ENCODE data around the gene CPNE7. TPM values are rescaled to one million over a fixed set of nuclear protein-coding genes. Genes with fewer than 3 reads are reported as not detected.

The CPNE7 gene
- total and polyA plus RNA-seq, 10 of the 15 experiments (the other 5 are each of a cell fraction or from before 2014, with no cell fraction given) = 0.29 to 46.9 (median 17.5) TPM

DNA sequence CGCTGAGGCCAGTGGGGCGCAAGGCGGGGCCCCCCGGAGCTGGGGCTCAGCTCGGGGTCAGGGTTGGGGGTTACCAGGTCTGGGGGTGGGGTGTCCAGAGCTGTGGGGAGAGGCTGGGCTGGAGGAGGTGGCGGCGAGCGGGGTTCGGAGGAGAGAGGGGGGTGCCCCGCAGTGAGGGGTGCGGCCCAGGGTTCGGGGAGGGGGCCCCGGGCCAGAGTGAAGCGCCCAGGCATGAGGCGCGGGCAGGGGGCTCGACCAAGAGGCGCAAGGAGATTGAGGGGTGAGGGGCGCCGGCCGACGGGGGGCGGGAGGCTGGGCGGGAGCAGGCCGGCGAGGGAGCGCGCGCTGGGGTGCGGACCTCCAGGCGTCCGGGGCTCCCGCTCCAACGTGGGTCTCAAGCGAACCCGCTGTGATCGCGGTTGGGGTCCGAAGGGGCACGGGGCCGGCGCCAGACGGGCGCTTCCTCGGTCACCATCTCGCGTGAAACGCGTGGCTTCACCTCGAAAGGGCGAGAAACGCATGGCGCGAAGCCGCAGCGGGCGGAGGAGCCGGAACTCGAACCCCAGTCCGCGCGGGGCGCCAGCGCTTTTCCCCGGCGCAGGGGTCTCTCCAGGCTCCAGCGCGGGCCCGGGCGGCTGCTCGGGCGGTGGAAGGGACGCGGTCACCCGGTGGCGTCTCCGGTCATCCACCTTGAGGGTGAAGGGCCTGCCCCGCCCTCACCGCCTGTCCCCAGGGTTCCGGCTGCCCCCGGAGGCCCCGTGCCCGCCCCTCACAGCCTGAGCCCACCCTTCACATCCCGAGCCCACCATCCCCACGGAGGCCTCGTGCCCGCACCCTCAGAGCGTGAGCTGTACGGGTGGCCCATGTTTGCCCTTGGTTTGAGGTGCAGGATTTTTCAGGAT, 846 bp downstream of the CPNE7 start:
- ChIA-PET SMC1A (ENCODE audit: uncharacterized antibody, unreplicated experiment) (no interaction called here), CTCF (no interaction called here), RAD21 (ENCODE audit: unreplicated experiment) (interaction anchor here (1.3 kb wide), 1 partner anchor 124 kb away, joined by 5 read pairs; no protein-coding TSS in a partner anchor), POLR2A (interaction anchor here (0.5 kb wide), 1 partner anchor 285 kb away, joined by 3 read pairs; no protein-coding TSS in a partner anchor)
- ATAC-seq = no peak
- peak overlapping the region; percentile 36; the same call in 1 of the 2 replicates for H3K4me3 ChIP-seq
- no peak overlapping the region for H3K27ac ChIP-seq (ENCODE audit: control insufficient read depth, insufficient read depth)
- H3K9me3 ChIP-seq (replicated peaks; ENCODE audit: control insufficient read depth, insufficient read depth, low read length) = no peaks in the 10 kb centered on the region; the same call in 2 of the 3 replicates
- no peak overlapping the region for H3K4me2 ChIP-seq (ENCODE audit: control insufficient read depth, insufficient read depth)
- H3K4me1 ChIP-seq (ENCODE audit: control insufficient read depth, insufficient read depth, low read length) = peaks cover 15% of the 10 kb centered on the region
- H3K27me3 ChIP-seq (replicated peaks in 1 of 2; ENCODE audit: control insufficient read depth in 2 of 2, insufficient read depth in 2 of 2, low read length in 1 of 2) = no peaks in the 10 kb centered on the region; a peak in 1 of 4 replicates
- no peaks in the 10 kb centered on the region for H3K79me2 ChIP-seq (ENCODE audit: control insufficient read depth, insufficient read depth, low read length)
- no peak overlapping the region for H3K9ac ChIP-seq (ENCODE audit: control insufficient read depth, insufficient read depth, low read length)
- 71% methylated on average over 58 of the region's 89 CpGs for WGBS (ENCODE audit: insufficient coverage, insufficient replicate concordance, low lambda C conversion rate, missing lambda C conversion rate)
- BruUV-seq (replicated peaks) = no TSS peak
- 0 out of 2 replicates have a peak, but pooled peaks have one; percentile 1 for TF ChIP-seq GATAD2B (conservative IDR thresholded peaks at IDR 0.05; ENCODE audit: low read depth)
- TF ChIP-seq RCOR1 (conservative IDR thresholded peaks at IDR 0.05; ENCODE audit: low read depth, low read length) = no peak
- TF ChIP-seq, protein P1, sequence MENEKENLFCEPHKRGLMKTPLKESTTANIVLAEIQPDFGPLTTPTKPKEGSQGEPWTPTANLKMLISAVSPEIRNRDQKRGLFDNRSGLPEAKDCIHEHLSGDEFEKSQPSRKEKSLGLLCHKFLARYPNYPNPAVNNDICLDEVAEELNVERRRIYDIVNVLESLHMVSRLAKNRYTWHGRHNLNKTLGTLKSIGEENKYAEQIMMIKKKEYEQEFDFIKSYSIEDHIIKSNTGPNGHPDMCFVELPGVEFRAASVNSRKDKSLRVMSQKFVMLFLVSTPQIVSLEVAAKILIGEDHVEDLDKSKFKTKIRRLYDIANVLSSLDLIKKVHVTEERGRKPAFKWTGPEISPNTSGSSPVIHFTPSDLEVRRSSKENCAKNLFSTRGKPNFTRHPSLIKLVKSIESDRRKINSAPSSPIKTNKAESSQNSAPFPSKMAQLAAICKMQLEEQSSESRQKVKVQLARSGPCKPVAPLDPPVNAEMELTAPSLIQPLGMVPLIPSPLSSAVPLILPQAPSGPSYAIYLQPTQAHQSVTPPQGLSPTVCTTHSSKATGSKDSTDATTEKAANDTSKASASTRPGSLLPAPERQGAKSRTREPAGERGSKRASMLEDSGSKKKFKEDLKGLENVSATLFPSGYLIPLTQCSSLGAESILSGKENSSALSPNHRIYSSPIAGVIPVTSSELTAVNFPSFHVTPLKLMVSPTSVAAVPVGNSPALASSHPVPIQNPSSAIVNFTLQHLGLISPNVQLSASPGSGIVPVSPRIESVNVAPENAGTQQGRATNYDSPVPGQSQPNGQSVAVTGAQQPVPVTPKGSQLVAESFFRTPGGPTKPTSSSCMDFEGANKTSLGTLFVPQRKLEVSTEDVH (IDR thresholded peaks at IDR 0.05; ENCODE audit: low read depth, partially characterized antibody) = no peak
- no peak for TF ChIP-seq ATF7 (IDR thresholded peaks at IDR 0.05; ENCODE audit: low read depth)
- no peak for TF ChIP-seq PAX8 (IDR thresholded peaks at IDR 0.05)
- TF ChIP-seq TCF12 (IDR thresholded peaks at IDR 0.05; ENCODE audit: low read depth, low read length) = no peak
- TF ChIP-seq, protein P2, sequence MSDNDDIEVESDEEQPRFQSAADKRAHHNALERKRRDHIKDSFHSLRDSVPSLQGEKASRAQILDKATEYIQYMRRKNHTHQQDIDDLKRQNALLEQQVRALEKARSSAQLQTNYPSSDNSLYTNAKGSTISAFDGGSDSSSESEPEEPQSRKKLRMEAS (IDR thresholded peaks at IDR 0.05; ENCODE audit: low read depth, low read length) = no peak
- H2AFZ ChIP-seq (ENCODE audit: control insufficient read depth, low read depth, low read length) = no peak overlapping the region
- FAIRE-seq = no peak
- intact Hi-C loops (cut with micrococcal nuclease; ENCODE audit: unreplicated experiment) = no loop called here
- in situ Hi-C loops (cut with MboI) = no loop called here
- H3K36me3 ChIP-seq (ENCODE audit: control insufficient read depth in 2 of 2, insufficient read depth in 2 of 2, low read length in 1 of 2) = no peaks in the 10 kb centered on the region
- no peak for DNase-seq (ENCODE audit: low read depth, low spot score)
- no peaks in the 10 kb centered on the region for H4K20me1 ChIP-seq (ENCODE audit: control insufficient read depth, insufficient read depth)

Data from GM12878 (cell line).